Measurements from ENCODE around the gene DSCAM.

- no peak for TF ChIP-seq CTCF (IDR thresholded peaks at IDR 0.05)
- no peak for TF ChIP-seq EZH2phosphoT487 (IDR thresholded peaks at IDR 0.05)
Measured at GRCh38 chr21:40685141-40685540, 161.8 kb downstream of the DSCAM start.
